ENCODE data around the gene RALGPS2. TPM values are rescaled to one million over a fixed set of nuclear protein-coding genes. Genes with fewer than 3 reads are reported as not detected.

The RALGPS2 gene
- total RNA-seq, 1 experiment from 2014 or later = 238 TPM

- H3K36me3 ChIP-seq (ENCODE audit: insufficient read depth, low read length) = peaks cover 84% of the 10 kb centered on the region
- H2AFZ ChIP-seq (ENCODE audit: low read length) = no peak overlapping the region
- no peaks in the 10 kb centered on the region for H4K20me1 ChIP-seq (ENCODE audit: insufficient read depth, low read depth, low read length)
- H3K27ac ChIP-seq (ENCODE audit: low read length) = no peak overlapping the region
- no peak for DNase-seq
- H3K4me1 ChIP-seq (ENCODE audit: low read length) = no peaks in the 10 kb centered on the region
- H3K27me3 ChIP-seq (ENCODE audit: low read length) = no peaks in the 10 kb centered on the region
- H3K4me3 ChIP-seq (ENCODE audit: low read length) = no peak overlapping the region
- no peak overlapping the region for H3K9ac ChIP-seq (ENCODE audit: low read length)
- H3K9me3 ChIP-seq (ENCODE audit: low read length) = no peaks in the 10 kb centered on the region
- peaks cover 38% of the 10 kb centered on the region for H3K79me2 ChIP-seq (ENCODE audit: low read length)
- H3K4me2 ChIP-seq (ENCODE audit: low read depth, low read length, poor library complexity, severe bottlenecking) = no peak overlapping the region
- H3K9me2 ChIP-seq (replicated peaks; ENCODE audit: insufficient read depth, low read length) = no peaks in the 10 kb centered on the region
Measured at GRCh38 chr1:178898401-178898800, 173.4 kb downstream of the RALGPS2 start.

DNA sequence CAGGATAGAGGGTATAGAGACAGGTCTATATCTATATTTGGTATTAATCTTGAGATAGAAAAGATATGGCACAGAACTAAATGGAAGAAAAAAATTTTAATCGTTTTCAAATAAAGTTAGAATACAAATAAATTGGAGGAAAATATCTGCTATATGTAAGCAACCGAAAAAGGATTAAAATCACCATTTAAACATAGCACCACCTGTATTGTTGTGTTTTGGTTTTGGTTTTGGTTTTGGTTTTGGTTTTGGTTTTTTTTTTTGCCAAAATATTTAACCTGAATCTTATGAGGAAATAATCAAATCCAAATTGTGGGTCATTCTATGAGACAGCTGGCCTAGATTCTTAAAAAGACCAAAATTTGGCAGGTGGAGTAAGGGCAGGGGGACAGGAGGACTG lies 174.4 kb downstream of the RALGPS2 start:
- no peaks in the 10 kb centered on the region for H3K9me2 ChIP-seq (replicated peaks; ENCODE audit: insufficient read depth, low read length)
- H3K36me3 ChIP-seq (ENCODE audit: insufficient read depth, low read length) = peaks cover 79% of the 10 kb centered on the region
- no peak for DNase-seq

DNA sequence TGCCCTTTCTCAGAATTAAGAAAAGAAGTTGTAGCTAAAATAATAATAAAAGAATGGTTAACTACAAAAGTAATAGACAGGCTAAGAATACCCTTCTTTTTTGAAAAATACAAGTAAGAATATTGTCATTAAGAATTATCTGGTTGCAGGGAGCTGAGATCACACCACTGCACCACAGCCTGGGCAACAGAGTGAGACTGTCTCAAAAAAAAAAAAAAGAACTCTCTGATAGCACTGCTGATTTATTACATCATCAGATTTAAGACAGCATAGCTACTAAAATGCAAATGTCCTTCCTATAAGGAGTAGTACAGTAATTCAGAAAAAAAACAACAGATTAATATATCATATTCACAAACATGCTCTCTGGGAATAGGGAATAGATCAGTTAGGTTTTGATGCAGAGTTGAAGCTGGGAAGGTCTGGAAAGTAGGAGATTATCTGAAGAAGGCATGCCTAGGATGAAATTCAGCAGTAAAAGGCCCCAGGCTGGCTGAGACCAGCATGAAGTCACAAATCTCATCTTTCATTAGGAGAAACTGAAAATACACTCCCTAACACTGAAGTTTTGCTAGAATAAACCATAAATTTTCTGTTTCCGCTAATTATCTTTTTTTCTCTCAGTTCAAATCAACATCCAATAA lies 176.6 kb downstream of the RALGPS2 start:
- Histone ChIP-seq H3K9me2 (replicated peaks; ENCODE audit: insufficient read depth, low read length) (no peaks in the 10 kb centered on the region), H4K20me1 (ENCODE audit: insufficient read depth, low read depth, low read length) (no peaks in the 10 kb centered on the region), H3K4me1 (ENCODE audit: low read length) (no peaks in the 10 kb centered on the region), H3K79me2 (ENCODE audit: low read length) (peaks cover 52% of the 10 kb centered on the region), H3K4me2 (ENCODE audit: low read depth, low read length, poor library complexity, severe bottlenecking) (no peak overlapping the region), H3K27me3 (ENCODE audit: low read length) (no peaks in the 10 kb centered on the region), H3K9me3 (ENCODE audit: low read length) (no peaks in the 10 kb centered on the region), H3K36me3 (ENCODE audit: insufficient read depth, low read length) (peaks cover 81% of the 10 kb centered on the region), H3K27ac (ENCODE audit: low read length) (no peak overlapping the region), H2AFZ (ENCODE audit: low read length) (no peak overlapping the region), H3K4me3 (ENCODE audit: low read length) (no peak overlapping the region), H3K9ac (ENCODE audit: low read length) (no peak overlapping the region)
- no peak for DNase-seq

More for the DNA sequence above, 174.4 kb downstream of the RALGPS2 start:
- Histone ChIP-seq H3K9ac (ENCODE audit: low read length) (no peak overlapping the region), H3K4me3 (ENCODE audit: low read length) (no peak overlapping the region), H3K9me3 (ENCODE audit: low read length) (no peaks in the 10 kb centered on the region), H4K20me1 (ENCODE audit: insufficient read depth, low read depth, low read length) (no peaks in the 10 kb centered on the region), H3K27ac (ENCODE audit: low read length) (no peak overlapping the region), H3K4me1 (ENCODE audit: low read length) (no peaks in the 10 kb centered on the region), H2AFZ (ENCODE audit: low read length) (no peak overlapping the region), H3K79me2 (ENCODE audit: low read length) (peaks cover 34% of the 10 kb centered on the region), H3K27me3 (ENCODE audit: low read length) (no peaks in the 10 kb centered on the region), H3K4me2 (ENCODE audit: low read depth, low read length, poor library complexity, severe bottlenecking) (no peak overlapping the region)

DNA sequence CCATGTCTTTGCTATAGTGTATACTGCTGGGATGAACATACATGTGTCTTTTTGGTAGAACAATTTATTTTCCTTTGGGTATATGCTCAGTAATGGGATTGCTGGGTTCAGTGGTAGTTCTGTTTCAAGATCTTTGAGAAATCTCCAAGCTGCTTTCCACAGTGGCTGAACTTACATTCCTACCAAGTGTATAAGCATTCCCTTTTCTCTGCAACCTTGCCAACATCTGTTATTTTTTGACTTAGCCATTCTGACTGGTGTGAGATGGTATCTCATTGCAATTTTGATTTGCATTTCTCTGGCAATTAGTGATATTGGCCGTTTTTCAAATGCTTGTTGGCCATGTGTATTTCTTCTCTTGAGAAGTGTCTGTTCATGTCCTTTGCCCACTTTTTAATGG lies 183.3 kb downstream of the RALGPS2 start:
- Histone ChIP-seq H3K27me3 (ENCODE audit: low read length) (no peaks in the 10 kb centered on the region), H3K27ac (ENCODE audit: low read length) (no peak overlapping the region), H3K9ac (ENCODE audit: low read length) (no peak overlapping the region), H3K79me2 (ENCODE audit: low read length) (peaks cover 77% of the 10 kb centered on the region), H3K9me2 (replicated peaks; ENCODE audit: insufficient read depth, low read length) (no peaks in the 10 kb centered on the region), H3K36me3 (ENCODE audit: insufficient read depth, low read length) (peaks cover 86% of the 10 kb centered on the region), H3K4me3 (ENCODE audit: low read length) (no peak overlapping the region), H3K4me2 (ENCODE audit: low read depth, low read length, poor library complexity, severe bottlenecking) (no peak overlapping the region), H4K20me1 (ENCODE audit: insufficient read depth, low read depth, low read length) (no peaks in the 10 kb centered on the region), H3K9me3 (ENCODE audit: low read length) (no peaks in the 10 kb centered on the region), H2AFZ (ENCODE audit: low read length) (no peak overlapping the region), H3K4me1 (ENCODE audit: low read length) (no peaks in the 10 kb centered on the region)
- DNase-seq = no peak

GRCh38 chr1:178910023-178910422 lies 185.0 kb downstream of the RALGPS2 start:
- Histone ChIP-seq H3K4me3 (ENCODE audit: low read length) (no peak overlapping the region), H3K79me2 (ENCODE audit: low read length) (peaks cover 75% of the 10 kb centered on the region), H3K4me2 (ENCODE audit: low read depth, low read length, poor library complexity, severe bottlenecking) (no peak overlapping the region), H3K4me1 (ENCODE audit: low read length) (peaks cover 12% of the 10 kb centered on the region), H3K36me3 (ENCODE audit: insufficient read depth, low read length) (peaks cover 89% of the 10 kb centered on the region), H4K20me1 (ENCODE audit: insufficient read depth, low read depth, low read length) (no peaks in the 10 kb centered on the region), H3K9me2 (replicated peaks; ENCODE audit: insufficient read depth, low read length) (no peaks in the 10 kb centered on the region), H3K27me3 (ENCODE audit: low read length) (no peaks in the 10 kb centered on the region), H3K9me3 (ENCODE audit: low read length) (no peaks in the 10 kb centered on the region), H3K9ac (ENCODE audit: low read length) (no peak overlapping the region), H2AFZ (ENCODE audit: low read length) (no peak overlapping the region), H3K27ac (ENCODE audit: low read length) (no peak overlapping the region)
- no peak for DNase-seq

DNA sequence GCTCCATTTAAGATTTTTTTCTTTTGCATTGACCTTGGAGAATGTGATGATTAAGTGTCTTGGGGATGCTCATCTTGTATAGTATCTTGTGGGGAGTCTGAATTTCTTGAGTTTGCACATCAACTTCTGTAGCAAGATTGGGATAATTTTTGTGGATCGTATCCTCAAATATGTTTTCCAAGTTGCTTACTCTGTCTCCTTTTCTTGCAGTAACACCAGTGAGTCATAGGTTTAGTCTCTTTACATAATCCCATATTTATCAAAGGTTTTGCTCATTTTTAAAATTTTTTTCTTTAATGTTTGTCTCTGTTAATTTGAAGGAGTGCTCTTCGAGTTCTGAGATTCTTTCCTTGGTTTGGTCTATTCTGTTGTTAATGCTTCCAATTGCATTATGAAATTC lies 187.6 kb downstream of the RALGPS2 start:
- H3K9me2 ChIP-seq (replicated peaks; ENCODE audit: insufficient read depth, low read length) = no peaks in the 10 kb centered on the region
- H4K20me1 ChIP-seq (ENCODE audit: insufficient read depth, low read depth, low read length) = no peaks in the 10 kb centered on the region
- H3K9ac ChIP-seq (ENCODE audit: low read length) = no peak overlapping the region
- peaks cover 20% of the 10 kb centered on the region for H3K4me1 ChIP-seq (ENCODE audit: low read length)
- no peaks in the 10 kb centered on the region for H3K27me3 ChIP-seq (ENCODE audit: low read length)
- no peak for DNase-seq
- H3K4me2 ChIP-seq (ENCODE audit: low read depth, low read length, poor library complexity, severe bottlenecking) = no peak overlapping the region
- H3K9me3 ChIP-seq (ENCODE audit: low read length) = no peaks in the 10 kb centered on the region
- H3K27ac ChIP-seq (ENCODE audit: low read length) = no peak overlapping the region
- peaks cover 51% of the 10 kb centered on the region for H3K79me2 ChIP-seq (ENCODE audit: low read length)
- peaks cover 89% of the 10 kb centered on the region for H3K36me3 ChIP-seq (ENCODE audit: insufficient read depth, low read length)
- no peak overlapping the region for H3K4me3 ChIP-seq (ENCODE audit: low read length)
- no peak overlapping the region for H2AFZ ChIP-seq (ENCODE audit: low read length)

DNA sequence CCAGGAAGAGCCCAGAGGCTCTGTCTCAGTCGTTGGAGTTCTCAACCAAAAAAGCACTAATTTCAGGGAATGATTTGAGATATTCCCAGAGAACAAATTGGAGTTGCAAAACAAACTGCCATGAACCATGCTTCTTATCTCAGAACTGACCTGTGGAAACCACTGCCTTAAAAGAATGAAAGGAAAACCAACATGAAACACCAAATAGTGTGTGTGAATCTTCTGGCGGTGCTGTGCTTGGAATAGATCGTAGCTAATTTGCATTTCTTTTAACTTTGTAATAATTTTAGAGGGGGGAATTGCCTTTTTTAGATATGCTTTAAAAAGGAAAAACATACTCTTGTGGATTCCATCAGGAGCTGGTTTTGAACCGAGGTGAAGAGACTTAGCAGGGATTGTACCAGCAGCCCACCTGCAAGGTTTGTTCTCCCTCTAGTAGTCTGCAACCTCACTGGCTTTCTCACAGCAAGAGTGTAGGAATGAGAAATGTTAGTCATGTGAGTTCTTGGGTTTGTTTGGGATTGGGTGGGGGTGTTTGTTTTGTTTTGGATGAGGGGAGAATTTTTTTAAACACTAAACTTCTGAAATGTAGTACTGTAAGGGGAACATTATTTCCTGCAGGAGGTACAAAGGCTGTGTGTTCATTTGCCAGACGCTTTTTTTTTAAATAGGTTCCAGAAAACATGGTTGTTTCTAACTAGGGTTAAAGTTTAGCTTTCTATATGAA lies 191.6 kb downstream of the RALGPS2 start:
- Histone ChIP-seq H3K79me2 (ENCODE audit: low read length) (peaks cover 15% of the 10 kb centered on the region), H3K9ac (ENCODE audit: low read length) (no peak overlapping the region), H3K4me2 (ENCODE audit: low read depth, low read length, poor library complexity, severe bottlenecking) (no peak overlapping the region), H3K9me2 (replicated peaks; ENCODE audit: insufficient read depth, low read length) (no peaks in the 10 kb centered on the region), H3K27me3 (ENCODE audit: low read length) (no peaks in the 10 kb centered on the region), H2AFZ (ENCODE audit: low read length) (no peak overlapping the region), H3K36me3 (ENCODE audit: insufficient read depth, low read length) (peaks cover 92% of the 10 kb centered on the region), H4K20me1 (ENCODE audit: insufficient read depth, low read depth, low read length) (no peaks in the 10 kb centered on the region), H3K9me3 (ENCODE audit: low read length) (no peaks in the 10 kb centered on the region), H3K27ac (ENCODE audit: low read length) (no peak overlapping the region), H3K4me3 (ENCODE audit: low read length) (no peak overlapping the region), H3K4me1 (ENCODE audit: low read length) (peaks cover 37% of the 10 kb centered on the region)
- DNase-seq = no peak

- Histone ChIP-seq H4K20me1 (ENCODE audit: insufficient read depth, low read depth, low read length) (no peaks in the 10 kb centered on the region), H3K4me1 (ENCODE audit: low read length) (peaks cover 49% of the 10 kb centered on the region), H3K79me2 (ENCODE audit: low read length) (peaks cover 6% of the 10 kb centered on the region; the same call in 1 of the 2 replicates), H3K27ac (ENCODE audit: low read length) (no peak overlapping the region), H3K9ac (ENCODE audit: low read length) (no peak overlapping the region), H3K27me3 (ENCODE audit: low read length) (no peaks in the 10 kb centered on the region), H3K36me3 (ENCODE audit: insufficient read depth, low read length) (peaks cover 94% of the 10 kb centered on the region), H3K4me3 (ENCODE audit: low read length) (no peak overlapping the region), H2AFZ (ENCODE audit: low read length) (no peak overlapping the region), H3K4me2 (ENCODE audit: low read depth, low read length, poor library complexity, severe bottlenecking) (no peak overlapping the region), H3K9me3 (ENCODE audit: low read length) (no peaks in the 10 kb centered on the region), H3K9me2 (replicated peaks; ENCODE audit: insufficient read depth, low read length) (no peaks in the 10 kb centered on the region)
- no peak for DNase-seq
Measured at GRCh38 chr1:178918308-178918707, 193.3 kb downstream of the RALGPS2 start.
